GM10248 (cell line): ENCODE measurements around the gene CTRB1.
"Not testable (repeated sequence)": the region's sequence is repeated elsewhere in the genome, so short reads cannot be mapped to it uniquely, and the experiment has no call there.

Source experiments
- CTCF ChIA-PET: fragments of 300-600 bp; sonication (Branson Sonifier 250); formaldehyde crosslinking; extraction: SDS; loops from one replicate; lab custom pipeline; 2021; ENCODE audit warnings: antibody characterized with exemption; lab: Yijun Ruan, JAX
- POLR2A ChIA-PET: fragments of 350-650 bp; sonication (Branson Sonifier 250); formaldehyde crosslinking; extraction: SDS; loops from one replicate; lab custom pipeline; 2020; ENCODE audit warnings: antibody characterized with exemption; lab: Yijun Ruan, JAX
- DNase-seq: peaks from one replicate; pipeline ENCODE4 v3.0.0; 2012; ENCODE audit errors: extremely low spot score
- CTCF ChIP-seq: IDR thresholded peaks from 2 replicates; pipeline ENCODE4 v1.5.1; 2012; ENCODE audit warnings: mild to moderate bottlenecking, low read depth; ENCODE audit errors: extremely low read depth, missing control alignments, control extremely low read depth

The CTRB1 gene

DNA sequence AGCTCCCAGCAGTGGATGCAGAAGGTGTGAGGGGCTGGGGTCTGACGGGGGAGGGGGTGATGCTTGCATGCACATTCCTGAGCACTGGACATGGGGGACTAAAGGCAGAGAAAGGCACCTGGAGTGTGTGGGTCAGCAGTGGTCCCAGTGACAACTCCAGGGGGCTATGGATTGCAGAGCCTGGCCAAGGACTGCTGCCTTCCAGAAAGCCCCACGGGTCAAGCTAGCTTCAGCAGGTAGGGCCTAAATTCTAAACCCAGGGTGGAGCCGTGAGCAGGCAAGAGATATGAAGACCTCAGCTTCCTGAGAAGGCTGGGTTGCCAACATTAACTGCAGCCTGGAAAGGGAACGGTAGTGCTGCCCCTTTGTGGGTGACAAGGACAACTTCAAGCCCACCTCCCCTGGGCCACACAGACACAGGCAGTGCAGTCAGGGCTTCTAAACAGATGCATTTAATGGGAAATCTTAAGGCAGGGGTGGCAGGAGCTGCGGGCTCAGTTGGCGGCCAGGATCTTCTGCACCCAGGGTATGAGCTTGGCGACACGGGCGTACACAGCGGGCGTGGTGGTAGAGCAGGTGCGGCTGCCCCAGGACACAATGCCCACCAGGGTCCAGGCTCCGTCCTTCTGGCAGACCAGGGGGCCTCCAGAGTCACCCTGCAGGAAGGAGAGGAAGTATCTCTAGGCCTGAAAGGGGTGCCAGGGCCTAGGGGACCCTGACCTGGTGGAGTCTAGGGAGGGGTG is 14.9 kb upstream of the CTRB1 start:
- TF ChIP-seq CTCF = no peak
- ChIA-PET CTCF (interaction anchor here (0.7 to 7.8 kb wide), 6 partner anchors 8 to 261 kb away, joined by 3 to 86 read pairs (median 4); partner anchors contain the start of genes CTRB1 and TMEM170A), POLR2A (no interaction called here)
- DNase-seq = peak; percentile 12

DNA sequence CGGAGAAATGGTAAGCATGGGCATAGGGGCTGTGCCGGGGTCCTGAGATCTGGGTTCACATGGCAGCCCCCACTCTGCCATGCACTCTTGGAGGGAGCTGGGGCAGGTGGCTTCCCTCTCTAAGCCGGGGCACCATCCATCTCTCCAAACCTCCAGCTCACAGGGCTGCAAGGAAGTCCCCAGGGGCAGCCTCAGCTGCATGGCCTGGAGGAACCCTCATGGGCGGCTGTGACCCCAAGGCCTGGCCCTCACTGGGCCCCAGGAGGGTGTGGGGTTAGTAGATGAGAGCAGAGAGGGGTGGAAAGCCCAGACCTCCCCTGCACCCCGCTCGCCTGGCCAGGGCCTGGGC is 14.4 kb upstream of the CTRB1 start:
- ChIA-PET CTCF (interaction anchor here (0.7 to 1.5 kb wide), 4 partner anchors 9 to 261 kb away, joined by 3 to 4 read pairs (median 4); partner anchors contain the start of gene TMEM170A), POLR2A (no interaction called here)

GRCh38 chr16:75204905-75205304 is 13.9 kb upstream of the CTRB1 start:
- CTCF ChIA-PET = interaction anchor here (0.9 to 1.5 kb wide), 3 partner anchors 9 to 29 kb away, joined by 3 to 4 read pairs (median 3); no protein-coding TSS in a partner anchor
- DNase-seq, POLR2A ChIA-PET: not testable (repeated sequence)

More for the DNA sequence above, 14.4 kb upstream of the CTRB1 start:
- DNase-seq = peak; percentile 17
- TF ChIP-seq CTCF = no peak

- DNase-seq, POLR2A ChIA-PET, CTCF ChIA-PET: not testable (repeated sequence)
These were observed 13.3 kb upstream of the CTRB1 start for GRCh38 chr16:75205438-75205837.

GRCh38 chr16:75205961-75206748 is 12.6 kb upstream of the CTRB1 start:
- CTCF ChIA-PET = interaction anchor here (2.3 kb wide), 1 partner anchor 28 kb away, joined by 20 read pairs; no protein-coding TSS in a partner anchor
- peak; percentile 33 for DNase-seq
- POLR2A ChIA-PET = interaction anchor here (0.6 kb wide), 1 partner anchor 204 kb away, joined by 8 read pairs; no protein-coding TSS in a partner anchor

DNA sequence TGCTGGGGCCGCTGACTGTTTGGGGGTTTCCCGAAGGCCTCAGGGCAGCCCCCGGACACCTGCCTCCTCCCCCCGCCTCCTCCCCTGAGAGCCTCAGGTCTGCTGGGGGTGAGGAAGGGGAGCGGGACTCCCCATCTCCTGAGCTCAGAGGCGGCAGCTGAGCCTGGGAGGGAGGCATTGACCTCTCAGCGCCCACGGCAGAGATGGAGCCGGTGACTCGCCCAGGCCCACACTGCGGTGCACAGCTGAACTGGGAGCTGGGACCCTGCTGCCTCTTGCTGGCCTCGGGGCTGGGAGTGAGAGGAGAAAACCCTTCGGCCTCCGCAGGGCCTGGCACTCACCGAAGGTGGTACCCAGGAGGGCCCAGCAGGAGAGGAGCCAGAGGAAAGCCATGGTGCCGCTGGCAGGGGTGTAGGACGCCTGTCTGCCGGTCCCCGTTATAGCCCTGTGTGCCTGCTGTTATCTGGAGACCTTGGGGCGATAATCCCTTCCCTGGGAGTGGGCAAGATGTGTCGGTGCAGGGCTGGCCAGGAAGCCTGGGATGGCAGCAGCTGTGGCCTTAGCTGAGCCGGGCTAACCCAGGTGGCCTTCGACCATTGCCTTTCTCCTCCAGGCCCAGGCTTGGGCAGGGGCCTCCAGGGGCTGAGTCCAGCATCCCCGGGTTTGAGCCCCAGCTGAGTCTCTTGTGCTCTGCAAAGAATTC is 11.9 kb upstream of the CTRB1 start, which contains the start of gene CTRB2:
CTRB2 (minus strand) TSS at position 413 of the 703 bp plus-strand sequence; CDS start at position 393, 20 bp downstream.
- peak; percentile 65 for DNase-seq
- ChIA-PET POLR2A (interaction anchor here (0.6 kb wide), 1 partner anchor 204 kb away, joined by 8 read pairs; no protein-coding TSS in a partner anchor), CTCF (interaction anchor here (1.7 to 2.3 kb wide), 2 partner anchors 27 to 195 kb away, joined by 3 to 20 read pairs; no protein-coding TSS in a partner anchor)
- TF ChIP-seq CTCF = no peak

DNA sequence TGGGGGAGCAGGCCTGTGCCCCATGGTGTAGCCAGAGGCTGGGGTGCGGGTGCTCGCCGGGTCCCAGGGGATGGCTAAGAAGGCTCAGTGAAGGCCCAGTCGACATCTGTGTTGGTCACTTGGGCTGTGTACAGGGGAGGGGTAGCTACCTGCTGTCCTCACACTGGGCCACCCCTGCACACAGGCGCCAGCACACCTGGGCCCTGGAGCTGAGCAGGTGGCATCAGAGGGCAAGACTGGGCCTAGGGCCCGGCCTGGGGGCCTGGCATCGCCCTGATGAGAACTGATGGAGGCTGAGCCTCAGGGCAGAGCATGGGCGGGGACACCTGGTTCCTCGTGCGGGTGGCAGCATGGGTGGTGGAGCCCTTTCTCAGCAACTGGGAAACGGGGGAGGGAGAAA is 11.0 kb upstream of the CTRB1 start:
- no peak for TF ChIP-seq CTCF
- POLR2A ChIA-PET = no interaction called here

More for the DNA sequence above, 11.0 kb upstream of the CTRB1 start:
- CTCF ChIA-PET = interaction anchor here (0.7 to 2.4 kb wide), 5 partner anchors 8 to 194 kb away, joined by 3 to 20 read pairs (median 9); no protein-coding TSS in a partner anchor
- peak; percentile 16 for DNase-seq
